ENCODE data around the gene ESYT2. TPM values are rescaled to one million over a fixed set of nuclear protein-coding genes. Genes with fewer than 3 reads are reported as not detected.

ESYT2 gene
- total and polyA plus RNA-seq, 2 donors (not counting 1 experiment from before 2014, with no cell fraction given): 66.0 to 93.0 TPM

DNA sequence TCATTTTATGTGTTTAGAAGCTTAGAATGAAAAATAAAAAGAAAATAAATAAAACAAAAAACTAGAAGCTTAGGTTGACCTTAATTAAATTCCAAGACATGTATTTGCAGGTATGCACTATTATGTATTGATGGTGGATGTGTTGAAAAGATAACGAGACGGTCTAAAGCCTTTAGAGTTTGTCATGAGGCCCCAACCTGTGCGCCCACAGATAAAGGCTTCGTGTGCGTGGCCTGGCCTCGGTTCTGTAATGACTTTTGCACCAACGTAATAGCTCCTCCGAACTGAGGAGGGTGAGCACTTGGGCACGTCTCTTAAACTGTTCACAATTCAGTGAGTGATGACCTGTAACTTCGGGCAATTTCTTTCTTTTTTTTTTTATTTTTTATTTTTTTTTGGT is 81.0 kb downstream of the ESYT2 start:
- Histone ChIP-seq H3K4me2 (ENCODE audit: extremely low read depth, insufficient read depth, low read length) (no peak overlapping the region), H3K4me3 (replicated peaks in 1 of 4; ENCODE audit: control extremely low read depth in 1 of 4, insufficient read depth in 1 of 4, low read depth in 3 of 4, low read length in 4 of 4) (no peak overlapping the region), H3K9ac (ENCODE audit: insufficient read depth, low read length) (no peak overlapping the region), H3K27me3 (ENCODE audit: control insufficient read depth, insufficient read depth, low read length) (no peaks in the 10 kb centered on the region), H3K27ac (ENCODE audit: insufficient read depth, low read length) (no peak overlapping the region), H3K9me3 (ENCODE audit: control insufficient read depth, insufficient read depth, low read depth, low read length) (no peaks in the 10 kb centered on the region), H2AFZ (ENCODE audit: low read length) (no peak overlapping the region), H3K4me1 (ENCODE audit: control insufficient read depth, extremely low read depth, insufficient read depth, low read length) (no peaks in the 10 kb centered on the region), H3K79me2 (ENCODE audit: control insufficient read depth, insufficient read depth, low read length) (no peaks in the 10 kb centered on the region), H3K36me3 (ENCODE audit: control insufficient read depth, insufficient read depth, low read length) (peaks cover 3% of the 10 kb centered on the region), H4K20me1 (ENCODE audit: control insufficient read depth, extremely low read depth, insufficient read depth, low read length) (no peaks in the 10 kb centered on the region)
- no peak for DNase-seq (ENCODE audit: low read depth in 2 of 2)
- TF ChIP-seq EZH2 (IDR thresholded peaks at IDR 0.05; ENCODE audit: low read length, missing control alignments) (no peak), CTCF (conservative IDR thresholded peaks at IDR 0.05 in 1 of 2, IDR thresholded peaks at IDR 0.05 in 1 of 2; ENCODE audit: low read depth in 1 of 2, low read length in 2 of 2) (no peak)

- H3K9me3 ChIP-seq (ENCODE audit: control insufficient read depth, insufficient read depth, low read depth, low read length): no peaks in the 10 kb centered on the region
- H3K79me2 ChIP-seq (ENCODE audit: control insufficient read depth, insufficient read depth, low read length): no peaks in the 10 kb centered on the region
- H3K27ac ChIP-seq (ENCODE audit: insufficient read depth, low read length): no peak overlapping the region
- no peaks in the 10 kb centered on the region for H3K4me1 ChIP-seq (ENCODE audit: control insufficient read depth, extremely low read depth, insufficient read depth, low read length)
- TF ChIP-seq EZH2 (IDR thresholded peaks at IDR 0.05; ENCODE audit: low read length, missing control alignments) (no peak), CTCF (conservative IDR thresholded peaks at IDR 0.05 in 1 of 2, IDR thresholded peaks at IDR 0.05 in 1 of 2; ENCODE audit: low read depth in 1 of 2, low read length in 2 of 2) (no peak)
- no peak overlapping the region for H3K4me2 ChIP-seq (ENCODE audit: extremely low read depth, insufficient read depth, low read length)
- peaks cover 4% of the 10 kb centered on the region for H3K36me3 ChIP-seq (ENCODE audit: control insufficient read depth, insufficient read depth, low read length)
- no peak overlapping the region for H3K9ac ChIP-seq (ENCODE audit: insufficient read depth, low read length)
- no peak for DNase-seq (ENCODE audit: low read depth in 2 of 2)
- no peak overlapping the region for H2AFZ ChIP-seq (ENCODE audit: low read length)
- H3K4me3 ChIP-seq (replicated peaks in 1 of 4; ENCODE audit: control extremely low read depth in 1 of 4, insufficient read depth in 1 of 4, low read depth in 3 of 4, low read length in 4 of 4): no peak overlapping the region
- H4K20me1 ChIP-seq (ENCODE audit: control insufficient read depth, extremely low read depth, insufficient read depth, low read length): no peaks in the 10 kb centered on the region
- no peaks in the 10 kb centered on the region for H3K27me3 ChIP-seq (ENCODE audit: control insufficient read depth, insufficient read depth, low read length)
Observed at GRCh38 chr7:158747408-158747807, 81.9 kb downstream of the ESYT2 start.

DNA sequence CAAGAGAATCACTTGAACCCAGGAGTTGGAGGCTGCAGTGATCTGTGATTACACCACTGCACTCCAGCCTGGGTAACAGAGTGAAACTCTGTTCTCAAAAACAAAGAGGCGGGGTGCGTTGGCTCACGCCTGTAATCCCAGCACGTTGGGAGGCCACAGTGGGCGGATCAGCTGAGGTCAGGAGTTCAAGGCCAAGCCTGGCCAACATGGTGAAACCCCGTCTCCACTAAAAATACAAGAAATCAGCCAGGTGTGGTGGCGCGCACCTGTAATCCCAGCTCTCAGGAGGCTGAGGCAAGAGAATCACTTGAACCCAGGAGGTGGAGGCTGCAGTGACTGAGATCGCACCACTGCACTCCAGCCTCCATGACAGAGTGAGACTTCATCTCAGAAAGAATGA is 82.4 kb downstream of the ESYT2 start:
- no peak overlapping the region for H3K4me2 ChIP-seq (ENCODE audit: extremely low read depth, insufficient read depth, low read length)
- H3K36me3 ChIP-seq (ENCODE audit: control insufficient read depth, insufficient read depth, low read length): peaks cover 9% of the 10 kb centered on the region
- no peak overlapping the region for H3K4me3 ChIP-seq (replicated peaks in 1 of 4; ENCODE audit: control extremely low read depth in 1 of 4, insufficient read depth in 1 of 4, low read depth in 3 of 4, low read length in 4 of 4)

More for the DNA sequence above, 82.4 kb downstream of the ESYT2 start:
- H3K9ac ChIP-seq (ENCODE audit: insufficient read depth, low read length): no peak overlapping the region
- H3K27ac ChIP-seq (ENCODE audit: insufficient read depth, low read length): no peak overlapping the region
- no peak for DNase-seq (ENCODE audit: low read depth in 2 of 2)
- H4K20me1 ChIP-seq (ENCODE audit: control insufficient read depth, extremely low read depth, insufficient read depth, low read length): no peaks in the 10 kb centered on the region
- H3K27me3 ChIP-seq (ENCODE audit: control insufficient read depth, insufficient read depth, low read length): no peaks in the 10 kb centered on the region
- no peaks in the 10 kb centered on the region for H3K9me3 ChIP-seq (ENCODE audit: control insufficient read depth, insufficient read depth, low read depth, low read length)
- H2AFZ ChIP-seq (ENCODE audit: low read length): no peak overlapping the region
- H3K4me1 ChIP-seq (ENCODE audit: control insufficient read depth, extremely low read depth, insufficient read depth, low read length): no peaks in the 10 kb centered on the region
- H3K79me2 ChIP-seq (ENCODE audit: control insufficient read depth, insufficient read depth, low read length): no peaks in the 10 kb centered on the region
- TF ChIP-seq EZH2 (IDR thresholded peaks at IDR 0.05; ENCODE audit: low read length, missing control alignments) (no peak), CTCF (conservative IDR thresholded peaks at IDR 0.05 in 1 of 2, IDR thresholded peaks at IDR 0.05 in 1 of 2; ENCODE audit: low read depth in 1 of 2, low read length in 2 of 2) (no peak)

Data from fibroblast of lung (primary cell).